ENCODE results near the gene USP11. TPM values are rescaled to one million over a fixed set of nuclear protein-coding genes. Genes with fewer than 3 reads are reported as not detected.

Gene USP11
- total and polyA plus RNA-seq, 11 donors = 17.9 to 68.9 (median 42.9) TPM

- no peak overlapping the region for H3K4me3 ChIP-seq
- intact Hi-C loops (cut with DNase I) = loop anchor here in 1 of 10 donors (5.0 kb wide), 1 partner anchor 83 kb away; the partner anchor contains the start of gene RBM10
- no peak for ATAC-seq
- no peak overlapping the region for H3K27ac ChIP-seq
- no peaks in the 10 kb centered on the region for H3K9me3 ChIP-seq
- TF ChIP-seq POLR2A (IDR thresholded peaks at IDR 0.05) (no peak), CTCF (IDR thresholded peaks at IDR 0.05) (no peak)
- H3K4me1 ChIP-seq = peaks cover 0 to 18% (median 5%) of the 10 kb centered on the region in 12 donors
- DNase-seq = no peak
- H3K36me3 ChIP-seq = peaks cover 0 to 42% (median 37%) of the 10 kb centered on the region in 9 donors
- WGBS, 4 donors = 88 to 90% (median 89%) methylated on average over 5 of the region's 5 CpGs
- peaks cover 0 to 7% (median 0%) of the 10 kb centered on the region in 9 donors for H3K27me3 ChIP-seq
Measured at GRCh38 chrX:47230136-47230868, 2.5 kb upstream of the USP11 start.

GRCh38 chrX:47231167-47231566 lies 1.6 kb upstream of the USP11 start:
- H3K9me3 ChIP-seq = no peaks in the 10 kb centered on the region
- intact Hi-C loops (cut with DNase I) = loop anchor here in 1 of 10 donors (5.0 kb wide), 1 partner anchor 84 kb away; the partner anchor contains the start of gene RBM10
- H3K27ac ChIP-seq = no peak overlapping the region
- WGBS, 4 donors = 72 to 79% (median 78%) methylated on average over 2 of the region's 2 CpGs
- H3K4me1 ChIP-seq = peaks cover 0 to 18% (median 5%) of the 10 kb centered on the region in 12 donors
- H3K27me3 ChIP-seq = peaks cover 0 to 7% (median 0%) of the 10 kb centered on the region in 9 donors
- no peak for DNase-seq
- TF ChIP-seq CTCF (IDR thresholded peaks at IDR 0.05) (no peak), POLR2A (IDR thresholded peaks at IDR 0.05) (no peak)
- no peak for ATAC-seq
- H3K36me3 ChIP-seq = peaks cover 0 to 34% (median 28%) of the 10 kb centered on the region in 9 donors
- no peak overlapping the region for H3K4me3 ChIP-seq

GRCh38 chrX:47232197-47232802 lies 509 bp upstream of the USP11 start:
- DNase-seq (no peak), ATAC-seq (no peak)
- H3K27ac ChIP-seq = peak overlapping the region; percentile 88 to 98 (median 95)
- 61 to 71% (median 68%) methylated on average over 8 of the region's 8 CpGs for WGBS, 4 donors
- H3K36me3 ChIP-seq = peaks cover 0 to 22% (median 17%) of the 10 kb centered on the region in 9 donors
- no peak for TF ChIP-seq CTCF (IDR thresholded peaks at IDR 0.05)
- no peak for TF ChIP-seq POLR2A (IDR thresholded peaks at IDR 0.05)
- H3K27me3 ChIP-seq = peaks cover 0 to 14% (median 0%) of the 10 kb centered on the region in 9 donors
- H3K9me3 ChIP-seq = no peaks in the 10 kb centered on the region
- intact Hi-C loops (cut with DNase I) = loop anchor here in 4 of 10 donors (2.0 to 5.0 kb wide), 2 partner anchors 13 to 85 kb away; partner anchors contain the start of genes CDK16 (in 3 of the 4) and RBM10 (in 1 of the 4)
- peaks cover 0 to 18% (median 5%) of the 10 kb centered on the region in 12 donors for H3K4me1 ChIP-seq
- peak overlapping the region; percentile 28 to 89 (median 70) for H3K4me3 ChIP-seq
